GM12878 (cell line): ENCODE data around the gene SGK2. TPM values are rescaled to one million over a fixed set of nuclear protein-coding genes. Genes with fewer than 3 reads are reported as not detected.

Source experiments
- ATAC-seq: fragments of 200-7000 bp; cut with Tn5 transposase; 3 replicates; pipeline ENCODE4 v1.9.1; 2020; ENCODE audit warnings: mild to moderate bottlenecking, moderate library complexity
- BruUV-seq: library from RNA; stranded (reverse); fragments of 400-500 nt; replicated peaks from 2 replicates; lab custom pipeline; 2021; lab: Mats Ljungman, UMichigan
- CTCF ChIA-PET: fragments of 300-600 bp; sonication (Branson Sonifier 250); formaldehyde crosslinking; extraction: SDS; loops from one replicate; lab custom pipeline; 2021; ENCODE audit warnings: inconsistent platforms; lab: Yijun Ruan, JAX
- POLR2A ChIA-PET: fragments of 350-600 bp; formaldehyde crosslinking; extraction: SDS; loops from one replicate; lab custom pipeline; 2021; ENCODE audit warnings: inconsistent platforms; lab: Charles Lee
- RAD21 ChIA-PET: fragments of 300-600 bp; sonication (Branson Sonifier 250); formaldehyde crosslinking; loops from one replicate; lab custom pipeline; 2023; ENCODE audit warnings: antibody characterized with exemption; ENCODE audit not compliant: unreplicated experiment; lab: Charles Lee
- SMC1A ChIA-PET: fragments of 300-600 bp; sonication (Branson Sonifier 250); formaldehyde crosslinking; loops from one replicate; lab custom pipeline; 2023; ENCODE audit not compliant: unreplicated experiment, uncharacterized antibody; lab: Charles Lee
- DNase-seq: peaks from one replicate; pipeline ENCODE4 v3.0.0-alpha.2; 2011; ENCODE audit warnings: low read depth, low spot score
- FAIRE-seq: peaks from 3 replicates; lab custom pipeline; 2011; peaks lifted over from hg19 to GRCh38; lab: Jason Lieb, UNC
- H2AFZ ChIP-seq: 2 replicates; pipeline ENCODE4 v1.6.0; 2011; ENCODE audit warnings: low read depth, low read length, control low read depth; ENCODE audit not compliant: control insufficient read depth
- H3K27ac ChIP-seq: 2 replicates; pipeline ENCODE4 v1.5.1; 2011; ENCODE audit warnings: control low read depth; ENCODE audit not compliant: control insufficient read depth, insufficient read depth
- H3K27me3 ChIP-seq, 2 experiments: replicated peaks in 1 of 2; 2 replicates each; pipeline versions ENCODE4 v1.6.0 to v1.6.1; 2011; ENCODE audit warnings: low read length in 1 of 2; ENCODE audit not compliant: control insufficient read depth in 2 of 2, insufficient read depth in 2 of 2
- H3K36me3 ChIP-seq, 2 experiments: 2 replicates each; pipeline ENCODE4 v1.5.1; 2011; ENCODE audit warnings: low read length in 1 of 2; ENCODE audit not compliant: control insufficient read depth in 2 of 2, insufficient read depth in 2 of 2
- H3K4me1 ChIP-seq: 2 replicates; pipeline ENCODE4 v1.6.1; 2011; ENCODE audit warnings: mild to moderate bottlenecking, low read length, moderate library complexity, mixed read lengths; ENCODE audit not compliant: control insufficient read depth, insufficient read depth
- H3K4me2 ChIP-seq: 2 replicates; pipeline ENCODE4 v1.6.0; 2011; ENCODE audit warnings: control low read depth; ENCODE audit not compliant: control insufficient read depth, insufficient read depth
- H3K4me3 ChIP-seq: fragments of 200-600 bp; sonication (generic); 2 replicates; pipeline ENCODE4 v1.5.1; 2016
- H3K79me2 ChIP-seq: 2 replicates; pipeline ENCODE4 v1.6.0; 2011; ENCODE audit warnings: low read length; ENCODE audit not compliant: control insufficient read depth, insufficient read depth
- H3K9ac ChIP-seq: 2 replicates; pipeline ENCODE4 v1.8.0; 2011; ENCODE audit warnings: low read length, control low read depth, mixed read lengths; ENCODE audit not compliant: control insufficient read depth, insufficient read depth
- H3K9me3 ChIP-seq: replicated peaks from 3 replicates; pipeline ENCODE4 v1.5.1; 2011; ENCODE audit warnings: mild to moderate bottlenecking, low read length; ENCODE audit not compliant: control insufficient read depth, insufficient read depth
- H4K20me1 ChIP-seq: 2 replicates; pipeline ENCODE4 v1.6.0; 2011; ENCODE audit not compliant: control insufficient read depth, insufficient read depth
- CREB1 ChIP-seq: IDR thresholded peaks from 2 replicates; pipeline ENCODE4 v1.6.1; 2012; ENCODE audit warnings: low read depth, mild to moderate bottlenecking, inconsistent platforms
- ESRRA ChIP-seq: IDR thresholded peaks from 2 replicates; pipeline ENCODE4 v1.6.1; 2012; ENCODE audit warnings: mild to moderate bottlenecking, low read length, improper control_type of control experiment
- NFYA ChIP-seq: IDR thresholded peaks from 2 replicates; pipeline ENCODE4 v1.6.1; 2011; ENCODE audit warnings: low read depth, mild to moderate bottlenecking, low read length, improper control_type of control experiment, borderline replicate concordance
- NR2C1 ChIP-seq: fragments of 450-650 bp; IDR thresholded peaks from 2 replicates; pipeline ENCODE4 v1.6.1; 2017; ENCODE audit warnings: antibody characterized with exemption, mild to moderate bottlenecking, moderate library complexity
- STAT3 ChIP-seq: IDR thresholded peaks from 2 replicates; pipeline ENCODE4 v1.6.1; 2011; ENCODE audit warnings: low read depth, low read length, improper control_type of control experiment
- SUZ12 ChIP-seq: fragments of 200-600 bp; sonication (generic); IDR thresholded peaks from one replicate; pipeline ENCODE4 v1.6.1; 2018; ENCODE audit warnings: antibody characterized with exemption, mild to moderate bottlenecking; ENCODE audit not compliant: unreplicated experiment
- USF2 ChIP-seq: IDR thresholded peaks from 2 replicates; pipeline ENCODE4 v1.6.1; 2011; ENCODE audit warnings: low read depth, low read length, improper control_type of control experiment, borderline replicate concordance
- WGBS: methylation state at CpG from one replicate; pipeline ENCODE4 v1.1.6; 2016; ENCODE audit warnings: low lambda C conversion rate; ENCODE audit not compliant: insufficient replicate concordance, insufficient coverage; ENCODE audit errors: missing lambda C conversion rate; 5-methylcytosine and 5-hydroxymethylcytosine counted together
- in situ Hi-C: fragments of 300-500 bp; cut with MboI; formaldehyde crosslinking; loops from 9 replicates; pipeline ENCODE4 v1.14.3; 2018; ENCODE audit warnings: mixed read lengths
- intact Hi-C: fragments of 100-400 bp; cut with micrococcal nuclease; formaldehyde crosslinking; loops from one replicate; pipeline ENCODE4 v1.14.2; 2022; ENCODE audit not compliant: unreplicated experiment
- polyA plus RNA-seq, 11 experiments: library from polyadenylated mRNA; depleted of rRNA in 4 of 11; unstranded in 6 of 11; stranded (reverse) in 5 of 11; fragments of >200 nt; fragmentation: Nextera tagmentation in 4 of 11; fragmentation: Illumina TruSeq in 1 of 11; extraction: Ambion mirVana in 4 of 11; extraction: Trizol in 1 of 11; gene quantifications; 1 replicate in 1 of 11; 2 replicates in 10 of 11; pipeline versions ENCODE4 v1.2.1 to v1.2.3, GENCODE V29; 2011 to 2016; ENCODE audit warnings: inconsistent platforms in 2 of 11, missing spikeins in 2 of 11, low read depth in 1 of 11
- total RNA-seq, 4 experiments: library from RNA; depleted of rRNA in 3 of 4; stranded (reverse); fragments of >200 nt in 3 of 4; fragmentation: Illumina TruSeq in 1 of 4; extraction: Trizol in 1 of 4; gene quantifications; 2 replicates each; pipeline versions ENCODE4 v1.2.1 to v1.2.3, GENCODE V29; 2013 to 2021
- TF ChIP-seq, protein P1 (sequence below): IDR thresholded peaks from 2 replicates; pipeline ENCODE4 v1.6.1; 2011; ENCODE audit warnings: mild to moderate bottlenecking, low read depth, low read length, moderate library complexity; ENCODE audit not compliant: insufficient replicate concordance
- TF ChIP-seq, protein P2 (sequence below): fragments of 450-650 bp; IDR thresholded peaks from 2 replicates; pipeline ENCODE4 v1.6.1; 2017; ENCODE audit warnings: low read depth, mild to moderate bottlenecking, moderate library complexity
- TF ChIP-seq, protein P3 (sequence below): fragments of 450-650 bp; IDR thresholded peaks from 2 replicates; pipeline ENCODE4 v1.6.1; 2018; ENCODE audit warnings: mild to moderate bottlenecking, low read depth, moderate library complexity; ENCODE audit not compliant: partially characterized antibody

Gene SGK2
- total and polyA plus RNA-seq, 10 of the 15 experiments (the other 5 are each of a cell fraction or from before 2014, with no cell fraction given): 0.04 to 0.96 (median 0.22) TPM; not detected in 3

DNA sequence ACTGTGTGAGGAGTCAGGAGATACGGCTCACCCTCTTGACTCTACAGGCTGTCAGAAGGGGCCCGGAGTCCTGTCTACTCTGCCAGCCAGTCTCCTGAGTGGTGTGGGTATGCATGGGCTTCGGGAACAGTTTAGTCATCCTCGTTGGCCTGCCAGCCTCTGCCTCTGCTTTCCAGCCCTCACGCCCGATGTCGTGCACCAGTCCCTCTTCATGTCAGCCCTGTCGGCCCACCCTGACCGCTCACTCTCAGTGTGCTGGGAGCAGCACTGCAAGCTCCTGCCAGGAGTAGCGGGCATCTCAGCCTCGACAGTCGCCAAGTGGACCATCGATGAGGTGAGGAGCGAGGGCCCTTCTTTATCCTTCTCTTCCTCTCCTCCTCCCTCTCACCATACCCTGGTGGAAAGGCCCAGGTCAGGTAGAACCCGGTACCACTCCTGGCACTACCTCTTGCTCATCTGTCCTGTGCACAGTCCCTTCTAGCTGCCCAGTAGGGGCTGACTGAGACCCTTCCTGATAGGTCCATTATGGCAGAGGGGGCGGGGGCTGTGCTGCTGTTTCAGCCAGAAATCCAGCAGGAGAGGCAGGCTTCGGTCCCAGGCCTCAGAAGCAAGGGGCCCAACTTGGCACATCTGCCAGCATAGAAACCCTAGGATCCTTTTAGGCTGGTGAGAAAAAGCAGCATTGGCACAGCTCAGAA lies 18.7 kb upstream of the SGK2 start:
- Histone ChIP-seq H4K20me1 (no peaks in the 10 kb centered on the region), H3K4me3 (no peak overlapping the region), H3K9ac (no peak overlapping the region), H3K9me3 (no peaks in the 10 kb centered on the region), H3K4me2 (no peak overlapping the region), H3K4me1 (no peaks in the 10 kb centered on the region)
- FAIRE-seq (no peak), ATAC-seq (no peak)
- WGBS: 76% methylated on average over 17 of the region's 17 CpGs
- CTCF ChIA-PET: interaction anchor here (0.6 to 6.8 kb wide), 10 partner anchors 8 to 650 kb away, joined by 3 to 100 read pairs (median 7); no protein-coding TSS in a partner anchor
- TF ChIP-seq CREB1 (no peak), NR2C1 (no peak), STAT3 (no peak), SUZ12 (no peak), USF2 (no peak), ESRRA (no peak), NFYA (no peak)
- TF ChIP-seq, protein P1, sequence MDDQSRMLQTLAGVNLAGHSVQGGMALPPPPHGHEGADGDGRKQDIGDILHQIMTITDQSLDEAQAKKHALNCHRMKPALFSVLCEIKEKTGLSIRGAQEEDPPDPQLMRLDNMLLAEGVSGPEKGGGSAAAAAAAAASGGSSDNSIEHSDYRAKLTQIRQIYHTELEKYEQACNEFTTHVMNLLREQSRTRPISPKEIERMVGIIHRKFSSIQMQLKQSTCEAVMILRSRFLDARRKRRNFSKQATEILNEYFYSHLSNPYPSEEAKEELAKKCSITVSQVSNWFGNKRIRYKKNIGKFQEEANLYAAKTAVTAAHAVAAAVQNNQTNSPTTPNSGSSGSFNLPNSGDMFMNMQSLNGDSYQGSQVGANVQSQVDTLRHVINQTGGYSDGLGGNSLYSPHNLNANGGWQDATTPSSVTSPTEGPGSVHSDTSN: no peak
- TF ChIP-seq, protein P2, sequence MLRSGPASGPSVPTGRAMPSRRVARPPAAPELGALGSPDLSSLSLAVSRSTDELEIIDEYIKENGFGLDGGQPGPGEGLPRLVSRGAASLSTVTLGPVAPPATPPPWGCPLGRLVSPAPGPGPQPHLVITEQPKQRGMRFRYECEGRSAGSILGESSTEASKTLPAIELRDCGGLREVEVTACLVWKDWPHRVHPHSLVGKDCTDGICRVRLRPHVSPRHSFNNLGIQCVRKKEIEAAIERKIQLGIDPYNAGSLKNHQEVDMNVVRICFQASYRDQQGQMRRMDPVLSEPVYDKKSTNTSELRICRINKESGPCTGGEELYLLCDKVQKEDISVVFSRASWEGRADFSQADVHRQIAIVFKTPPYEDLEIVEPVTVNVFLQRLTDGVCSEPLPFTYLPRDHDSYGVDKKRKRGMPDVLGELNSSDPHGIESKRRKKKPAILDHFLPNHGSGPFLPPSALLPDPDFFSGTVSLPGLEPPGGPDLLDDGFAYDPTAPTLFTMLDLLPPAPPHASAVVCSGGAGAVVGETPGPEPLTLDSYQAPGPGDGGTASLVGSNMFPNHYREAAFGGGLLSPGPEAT: no peak
- TF ChIP-seq, protein P3, sequence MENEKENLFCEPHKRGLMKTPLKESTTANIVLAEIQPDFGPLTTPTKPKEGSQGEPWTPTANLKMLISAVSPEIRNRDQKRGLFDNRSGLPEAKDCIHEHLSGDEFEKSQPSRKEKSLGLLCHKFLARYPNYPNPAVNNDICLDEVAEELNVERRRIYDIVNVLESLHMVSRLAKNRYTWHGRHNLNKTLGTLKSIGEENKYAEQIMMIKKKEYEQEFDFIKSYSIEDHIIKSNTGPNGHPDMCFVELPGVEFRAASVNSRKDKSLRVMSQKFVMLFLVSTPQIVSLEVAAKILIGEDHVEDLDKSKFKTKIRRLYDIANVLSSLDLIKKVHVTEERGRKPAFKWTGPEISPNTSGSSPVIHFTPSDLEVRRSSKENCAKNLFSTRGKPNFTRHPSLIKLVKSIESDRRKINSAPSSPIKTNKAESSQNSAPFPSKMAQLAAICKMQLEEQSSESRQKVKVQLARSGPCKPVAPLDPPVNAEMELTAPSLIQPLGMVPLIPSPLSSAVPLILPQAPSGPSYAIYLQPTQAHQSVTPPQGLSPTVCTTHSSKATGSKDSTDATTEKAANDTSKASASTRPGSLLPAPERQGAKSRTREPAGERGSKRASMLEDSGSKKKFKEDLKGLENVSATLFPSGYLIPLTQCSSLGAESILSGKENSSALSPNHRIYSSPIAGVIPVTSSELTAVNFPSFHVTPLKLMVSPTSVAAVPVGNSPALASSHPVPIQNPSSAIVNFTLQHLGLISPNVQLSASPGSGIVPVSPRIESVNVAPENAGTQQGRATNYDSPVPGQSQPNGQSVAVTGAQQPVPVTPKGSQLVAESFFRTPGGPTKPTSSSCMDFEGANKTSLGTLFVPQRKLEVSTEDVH: no peak
- TF ChIP-seq, all 136 proteins: peak for 0
- POLR2A ChIA-PET: no interaction called here
- Histone ChIP-seq H3K36me3 (no peaks in the 10 kb centered on the region; a peak in 1 of 4 replicates), H3K27me3 (no peaks in the 10 kb centered on the region; a peak in 1 of 4 replicates), H3K79me2 (no peaks in the 10 kb centered on the region), H3K27ac (no peak overlapping the region), H2AFZ (no peak overlapping the region)
- no peak for DNase-seq
- no TSS peak for BruUV-seq
- SMC1A ChIA-PET: interaction anchor here (1.6 to 5.3 kb wide), 2 partner anchors 151 to 552 kb away, joined by 4 to 70 read pairs; no protein-coding TSS in a partner anchor
- intact Hi-C loops: loop anchor here (10.0 kb wide), 1 partner anchor 635 kb away; no protein-coding TSS in a partner anchor
- RAD21 ChIA-PET: interaction anchor here (4.9 kb wide), 1 partner anchor 152 kb away, joined by 62 read pairs; no protein-coding TSS in a partner anchor
- in situ Hi-C loops: loop anchor here (5.0 kb wide), 2 partner anchors 152 to 542 kb away; no protein-coding TSS in a partner anchor
